HG03558 (cell line): ENCODE measurements around the gene CASTOR1.

Source experiments
- ATAC-seq: cut with Tn5 transposase; IDR thresholded peaks from one replicate; pipeline ENCODE4 v1.9.1; 2021; ENCODE audit warnings: moderate number of reproducible peaks; ENCODE audit not compliant: unreplicated experiment; ENCODE audit errors: extremely low read depth

The CASTOR1 gene

DNA sequence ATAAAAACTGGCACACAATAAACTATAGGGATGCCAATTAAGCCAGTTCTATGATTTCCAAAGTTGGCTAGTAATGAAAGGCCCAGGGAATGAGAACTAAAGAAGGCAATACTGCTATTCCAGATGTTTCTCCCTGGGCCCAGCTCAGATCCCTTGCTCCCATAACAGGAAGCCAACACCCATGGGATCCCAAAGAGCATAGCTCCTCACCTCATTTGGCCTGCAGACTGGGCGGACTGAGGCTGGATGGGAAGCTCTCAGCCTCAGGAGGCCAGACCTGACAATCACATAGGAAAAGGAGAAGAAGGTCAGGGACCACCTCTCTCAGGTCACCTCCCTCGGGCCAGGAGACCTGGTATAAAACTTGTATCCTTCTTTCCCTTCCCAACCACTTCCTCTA is 32.2 kb upstream of the CASTOR1 start:
- ATAC-seq, result no peak

DNA sequence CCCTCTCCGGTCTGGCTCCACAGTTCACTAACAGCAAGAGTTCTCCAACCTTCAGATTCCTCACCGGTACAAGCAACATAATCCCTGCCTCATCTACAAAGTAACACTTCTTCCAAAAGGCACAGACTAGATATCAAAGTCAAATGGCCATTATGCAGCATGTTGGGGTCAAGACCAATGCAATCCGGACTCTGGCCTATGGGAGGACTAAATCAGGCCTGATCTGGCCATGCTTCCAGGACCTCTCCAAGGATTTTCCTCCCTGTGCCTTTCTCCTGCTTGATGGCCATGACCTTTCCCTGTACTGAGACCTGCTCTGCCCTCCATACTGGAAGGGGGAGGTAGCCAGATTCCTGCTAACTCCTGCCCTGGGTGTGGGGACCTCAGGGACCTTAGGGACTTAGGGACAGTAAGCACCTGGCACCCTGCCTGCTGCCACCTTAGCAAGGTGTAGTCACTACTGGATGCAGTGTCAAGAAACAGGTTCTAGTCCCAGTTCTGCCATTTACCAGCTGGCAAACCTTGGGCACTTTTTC is 30.8 kb upstream of the CASTOR1 start:
- no peak for ATAC-seq

DNA sequence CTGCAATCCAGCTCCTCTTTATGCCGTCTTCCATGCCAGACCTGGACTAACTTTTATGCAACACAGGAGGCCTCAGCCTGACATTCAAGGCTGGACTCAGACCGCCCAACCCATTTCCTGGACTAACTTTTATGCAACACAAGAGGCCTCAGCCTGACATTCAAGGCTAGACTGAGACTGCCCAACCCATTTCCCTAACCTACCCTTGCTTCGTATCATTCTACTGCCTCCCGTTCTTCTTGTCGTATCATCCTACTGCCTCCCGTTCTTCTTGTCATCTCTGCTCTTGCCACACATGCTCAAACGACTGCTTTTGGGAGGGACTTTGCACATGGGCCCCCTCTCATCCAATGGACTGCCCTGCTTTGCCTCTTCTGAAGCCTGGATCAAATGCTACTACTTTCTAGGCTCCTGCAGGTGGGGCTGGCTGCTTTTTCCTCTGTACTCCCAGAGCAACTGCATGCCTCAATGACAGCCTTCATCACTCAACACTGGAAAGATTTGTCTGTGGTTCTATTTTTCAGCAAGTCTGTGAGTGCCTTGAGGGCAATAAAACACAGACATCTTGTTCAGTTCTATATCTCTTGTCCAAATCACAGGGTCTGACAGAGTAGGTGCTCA is 29.6 kb upstream of the CASTOR1 start:
- ATAC-seq, result no peak

DNA sequence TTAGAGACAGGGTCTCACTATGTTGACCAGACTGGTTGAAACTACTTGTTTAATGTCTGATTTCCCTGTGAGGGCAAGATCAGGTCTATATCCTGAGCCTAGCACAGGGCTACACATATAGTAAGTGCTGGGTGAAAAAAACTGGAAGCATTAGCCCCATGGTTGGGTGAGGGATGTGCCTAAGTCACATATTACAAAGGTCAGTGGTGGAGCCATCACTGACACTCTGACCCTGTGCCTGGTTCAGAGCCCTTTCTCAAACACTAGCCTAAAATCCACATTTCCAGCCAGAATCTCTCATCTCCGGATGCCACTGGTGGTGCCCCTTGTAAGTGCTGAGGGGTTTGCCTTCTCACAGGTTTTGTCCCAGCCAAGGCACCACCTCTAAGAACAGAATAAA is 28.5 kb upstream of the CASTOR1 start:
- ATAC-seq, result no peak

DNA sequence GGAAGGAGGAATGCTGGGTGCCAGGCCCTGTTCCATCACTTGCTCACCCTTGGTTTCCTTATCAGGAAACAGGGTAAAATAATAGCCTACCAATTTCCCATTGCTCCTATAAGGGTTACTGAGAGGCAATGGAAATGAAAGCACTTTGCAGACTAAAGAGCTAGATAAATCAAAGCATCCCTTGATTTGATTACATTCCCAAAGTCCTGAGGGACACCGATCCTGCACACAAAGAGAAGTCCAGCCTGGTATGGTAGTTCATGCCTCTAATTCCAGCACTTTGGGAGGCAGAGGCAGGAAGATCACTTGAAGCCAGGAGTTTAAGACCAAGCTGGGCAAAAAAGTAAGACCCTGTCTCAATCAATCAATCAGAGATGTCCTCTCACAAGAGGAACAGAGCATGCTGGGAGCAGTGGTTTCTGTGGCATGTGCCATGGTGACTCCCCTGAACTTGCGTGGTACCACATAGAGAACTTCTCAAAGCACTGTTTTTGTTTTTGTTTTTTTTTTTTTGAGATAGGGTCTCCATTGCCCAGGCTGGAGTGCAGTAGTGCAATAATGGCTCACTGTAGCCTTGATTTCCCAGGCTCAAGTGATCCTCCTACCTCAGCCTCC is 26.8 kb upstream of the CASTOR1 start:
- ATAC-seq, result no peak

DNA sequence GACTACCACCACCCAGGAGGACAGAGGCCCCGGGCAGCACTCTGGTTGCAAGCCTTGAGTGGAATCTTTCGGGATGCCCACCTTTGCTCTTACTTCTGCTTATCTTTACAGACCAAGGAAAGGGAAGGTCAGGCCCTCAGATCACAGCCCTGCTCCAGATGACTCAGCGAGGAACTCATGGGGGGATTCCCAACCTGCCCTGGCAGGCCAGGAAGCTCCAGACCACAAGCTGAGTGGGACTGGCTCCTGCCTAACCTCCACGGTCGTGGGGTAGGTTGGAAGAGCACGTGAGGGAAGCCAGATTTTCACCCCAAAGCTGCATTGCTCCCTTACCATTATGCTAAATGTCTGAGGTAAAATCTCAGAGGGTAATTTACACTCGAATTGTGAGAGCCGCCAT is 25.6 kb upstream of the CASTOR1 start:
- ATAC-seq, result no peak

DNA sequence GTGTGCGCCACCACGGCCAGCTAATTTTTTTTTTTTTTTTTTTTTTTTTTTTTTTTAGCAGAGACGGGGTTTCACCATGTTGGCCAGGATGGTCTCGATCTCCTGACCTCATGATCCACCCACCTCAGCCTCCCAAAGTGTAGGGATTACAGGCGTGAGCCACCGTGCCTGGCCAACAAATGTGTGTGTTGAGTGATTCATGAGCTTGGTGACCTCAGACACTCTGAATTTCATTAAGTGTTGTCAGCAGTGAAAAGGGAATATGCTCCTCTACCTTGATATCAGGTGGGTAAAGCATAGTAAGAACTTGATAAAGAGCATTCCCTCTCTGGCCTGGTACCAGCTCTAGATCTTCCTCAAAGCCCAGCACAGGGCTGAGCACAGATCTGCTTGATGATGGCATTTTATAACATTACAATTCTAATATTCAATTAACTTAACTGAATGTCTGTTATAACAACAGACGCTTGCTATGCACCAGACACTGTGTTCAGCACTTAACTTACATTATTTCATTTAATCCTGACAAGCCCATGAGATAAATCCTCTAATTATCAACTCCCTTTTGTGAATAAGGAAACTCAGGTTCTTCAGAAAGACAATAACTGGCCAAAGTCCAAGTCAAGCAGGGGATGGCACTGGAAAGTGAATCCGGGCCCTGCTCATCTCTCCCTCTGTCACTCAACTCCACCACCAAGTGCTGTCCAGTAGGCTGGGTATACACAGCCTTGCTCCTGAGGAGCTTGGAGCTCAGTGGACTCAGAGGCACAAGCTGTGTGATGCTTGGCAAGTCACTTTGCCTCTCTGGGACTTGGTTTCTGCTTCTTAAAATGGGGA is 24.4 kb upstream of the CASTOR1 start:
- ATAC-seq, result no peak

DNA sequence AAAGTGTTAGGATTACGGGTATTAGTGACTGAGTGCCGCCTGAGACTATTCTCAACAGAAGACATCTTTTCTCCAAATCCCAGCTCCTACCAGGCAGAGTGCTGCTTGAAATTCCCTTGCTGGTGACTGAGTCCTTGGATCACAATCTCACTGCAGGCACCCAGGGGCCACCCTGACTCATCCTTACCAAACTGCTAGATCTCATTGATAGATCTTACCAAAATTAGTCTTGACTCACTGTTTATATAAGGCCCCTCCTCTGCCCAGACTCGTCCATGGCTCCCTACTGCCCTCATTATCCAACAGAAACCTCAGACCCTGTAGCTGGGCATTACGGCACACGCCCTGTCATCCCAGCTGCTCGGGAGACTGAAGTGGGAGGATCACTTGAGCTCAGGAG is 22.7 kb upstream of the CASTOR1 start:
- no peak for ATAC-seq

DNA sequence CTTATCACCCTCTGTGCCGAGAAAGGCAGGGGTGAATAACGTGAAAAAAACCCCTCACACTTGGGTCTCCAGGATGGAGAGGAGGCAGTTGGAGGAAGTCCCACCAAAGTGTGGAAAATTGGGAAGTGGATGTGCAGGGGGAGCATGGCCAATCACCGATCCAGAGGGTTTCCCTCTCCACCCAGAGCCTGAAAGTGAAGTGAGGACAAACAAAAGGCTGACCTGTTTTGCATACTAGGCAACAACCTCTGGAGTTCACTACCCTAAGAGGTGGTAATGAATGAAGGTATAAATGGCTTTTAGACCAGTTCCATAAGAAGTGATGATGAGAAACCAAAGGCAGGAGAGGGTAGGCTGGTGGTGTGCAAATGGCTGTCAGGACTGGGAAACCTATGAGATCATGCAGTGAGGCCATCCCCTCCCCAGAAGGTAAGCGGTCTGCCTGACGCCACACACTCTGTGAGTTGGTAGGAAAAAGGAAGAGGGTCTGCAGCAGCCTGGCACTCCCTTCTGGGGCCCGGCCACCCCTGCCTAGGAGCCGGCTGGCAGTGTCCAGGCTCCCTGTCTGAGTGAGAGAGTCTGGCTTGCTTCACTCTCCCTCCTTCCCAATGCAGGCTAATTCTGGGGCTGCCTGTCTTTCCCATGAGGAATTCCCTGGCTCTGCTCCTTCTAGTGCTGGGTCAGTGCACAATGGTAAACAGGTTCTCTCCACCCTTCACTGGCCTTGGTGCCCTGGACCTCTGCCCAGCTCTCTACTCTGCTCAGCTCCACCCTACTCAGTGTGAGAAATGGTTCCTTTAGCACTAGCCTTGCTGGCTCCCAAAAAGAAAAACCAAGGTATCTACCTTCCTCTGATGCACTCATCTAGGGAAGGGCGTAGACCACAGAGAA is 21.8 kb upstream of the CASTOR1 start:
- ATAC-seq, result no peak

DNA sequence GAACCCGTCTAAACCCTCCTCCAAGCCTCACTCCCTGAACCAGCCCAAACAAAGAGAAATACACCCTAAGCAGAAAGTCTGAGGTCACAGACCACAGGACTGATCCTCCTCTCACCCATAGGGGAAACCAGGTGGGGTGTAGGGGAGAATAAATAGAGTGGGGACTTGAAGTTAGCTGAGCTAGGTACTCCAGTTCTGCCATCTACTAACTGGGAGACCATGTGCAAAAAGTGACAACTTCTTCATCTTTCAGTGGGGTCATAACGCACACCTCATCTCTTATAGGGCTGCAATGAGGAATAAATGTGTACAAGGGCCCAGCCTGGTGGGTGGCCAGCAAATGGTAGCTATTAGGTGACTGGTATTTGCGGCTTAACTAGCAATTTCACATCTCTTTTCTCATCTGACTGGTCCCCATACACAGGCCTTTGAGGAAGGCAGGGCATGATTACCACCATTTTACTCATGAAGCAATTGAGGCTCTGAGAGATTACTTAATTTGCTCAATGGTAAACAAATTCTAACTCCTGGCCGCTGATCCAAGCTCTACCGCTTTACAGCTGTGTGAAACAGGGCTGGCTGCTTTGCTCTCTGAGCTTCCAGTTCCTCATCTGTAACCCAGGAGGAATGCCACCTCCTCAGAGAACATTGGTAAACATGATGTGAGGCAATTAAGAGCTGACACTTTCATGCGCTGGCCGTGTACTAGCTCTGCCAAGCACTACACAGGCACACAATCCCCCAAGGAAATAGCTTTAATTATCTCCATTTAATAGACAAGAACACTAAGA is 20.8 kb upstream of the CASTOR1 start:
- ATAC-seq, result no peak

DNA sequence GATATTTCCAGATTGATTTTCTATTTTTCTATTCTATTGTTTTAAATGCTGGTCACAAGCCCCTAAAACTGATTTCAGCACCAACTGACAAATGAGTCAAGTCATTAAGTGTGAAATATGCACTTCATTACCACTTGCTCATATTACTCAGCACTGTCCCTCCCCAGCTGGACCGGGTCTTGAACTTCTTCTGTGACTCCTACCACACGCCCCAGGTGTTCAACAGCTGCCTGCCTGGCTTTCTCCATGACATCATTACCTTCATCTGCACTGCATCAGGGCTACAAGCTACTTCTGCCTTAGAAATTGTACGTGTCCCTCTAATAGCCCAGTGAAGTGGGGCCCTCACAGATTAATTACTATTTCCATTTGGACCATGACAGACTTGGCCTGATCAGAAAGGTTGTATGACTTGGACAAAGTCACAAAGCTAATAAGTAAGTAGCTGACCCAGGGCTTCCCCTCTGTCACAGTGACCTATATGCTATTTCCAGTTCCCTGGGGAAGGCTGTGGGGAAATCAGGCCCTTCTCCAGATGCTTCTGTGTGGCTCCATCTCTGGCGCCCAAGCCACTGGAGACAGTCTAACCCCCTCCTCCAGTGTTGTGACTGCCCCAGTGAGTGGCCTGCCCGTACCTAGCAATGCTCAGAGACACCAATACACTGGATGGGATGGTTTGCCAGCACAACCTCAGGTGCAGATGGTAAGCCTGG is 19.4 kb upstream of the CASTOR1 start:
- no peak for ATAC-seq

DNA sequence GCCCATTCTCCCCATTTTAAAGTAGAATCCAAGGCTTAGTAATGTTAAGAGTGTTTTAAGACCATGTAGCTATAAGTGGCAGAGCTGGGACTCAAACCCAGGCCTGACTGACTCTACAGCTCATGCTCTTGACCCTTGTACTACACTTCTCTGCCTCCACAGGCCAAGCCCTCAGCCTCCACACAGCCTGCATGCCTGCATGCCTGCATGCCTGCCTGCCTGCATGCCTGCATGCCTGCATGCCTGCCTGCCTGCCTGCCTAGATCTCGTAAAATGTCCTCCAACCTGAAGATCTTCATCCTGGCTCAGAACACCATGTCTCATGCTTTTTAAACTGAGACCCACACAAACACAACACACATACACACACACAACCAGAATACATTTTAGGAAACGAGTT is 18.8 kb upstream of the CASTOR1 start:
- no peak for ATAC-seq

DNA sequence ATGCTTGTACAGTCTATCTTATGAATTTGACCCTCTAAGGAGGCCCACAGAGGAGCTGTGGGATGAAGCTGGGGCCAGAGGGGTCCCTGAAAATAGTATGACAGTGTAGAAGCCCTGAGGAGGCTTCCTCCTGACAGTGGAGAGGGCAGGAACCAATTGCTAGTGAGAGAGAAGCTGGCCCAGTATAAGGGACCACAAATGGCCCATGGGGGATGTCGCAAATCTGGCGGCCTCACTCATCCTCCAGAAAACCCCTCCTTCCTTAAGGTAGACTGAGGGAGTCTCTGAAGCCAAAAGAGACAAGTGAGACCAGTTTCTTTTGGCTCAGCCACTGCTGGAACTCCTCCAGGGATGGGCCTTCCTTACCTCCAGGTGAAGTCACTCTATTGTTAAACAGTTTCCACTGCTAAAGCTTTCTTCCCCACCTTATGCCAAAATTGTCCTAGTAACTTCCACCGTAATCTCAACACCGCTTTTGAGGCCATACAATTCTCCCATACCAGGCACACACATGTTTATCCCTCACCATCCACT is 17.8 kb upstream of the CASTOR1 start:
- ATAC-seq, result no peak

DNA sequence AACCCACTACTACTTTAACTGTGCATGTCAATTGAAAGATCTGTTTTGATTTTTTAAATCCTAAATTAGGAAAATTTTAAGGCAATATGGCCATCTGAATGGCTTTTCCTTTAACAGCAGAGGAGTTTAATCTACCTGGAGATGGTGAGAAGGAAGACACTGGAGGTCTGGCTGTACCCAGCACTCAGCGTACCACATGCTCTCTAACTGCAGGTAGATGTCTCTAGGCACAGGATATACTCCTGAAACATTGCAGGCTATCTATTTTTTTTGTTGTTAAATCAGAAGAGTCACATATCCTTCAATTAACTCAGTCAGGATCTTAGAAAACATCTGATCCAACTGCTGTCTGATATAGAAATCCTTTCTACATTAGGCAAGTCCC is 17.3 kb upstream of the CASTOR1 start:
- ATAC-seq, result no peak

DNA sequence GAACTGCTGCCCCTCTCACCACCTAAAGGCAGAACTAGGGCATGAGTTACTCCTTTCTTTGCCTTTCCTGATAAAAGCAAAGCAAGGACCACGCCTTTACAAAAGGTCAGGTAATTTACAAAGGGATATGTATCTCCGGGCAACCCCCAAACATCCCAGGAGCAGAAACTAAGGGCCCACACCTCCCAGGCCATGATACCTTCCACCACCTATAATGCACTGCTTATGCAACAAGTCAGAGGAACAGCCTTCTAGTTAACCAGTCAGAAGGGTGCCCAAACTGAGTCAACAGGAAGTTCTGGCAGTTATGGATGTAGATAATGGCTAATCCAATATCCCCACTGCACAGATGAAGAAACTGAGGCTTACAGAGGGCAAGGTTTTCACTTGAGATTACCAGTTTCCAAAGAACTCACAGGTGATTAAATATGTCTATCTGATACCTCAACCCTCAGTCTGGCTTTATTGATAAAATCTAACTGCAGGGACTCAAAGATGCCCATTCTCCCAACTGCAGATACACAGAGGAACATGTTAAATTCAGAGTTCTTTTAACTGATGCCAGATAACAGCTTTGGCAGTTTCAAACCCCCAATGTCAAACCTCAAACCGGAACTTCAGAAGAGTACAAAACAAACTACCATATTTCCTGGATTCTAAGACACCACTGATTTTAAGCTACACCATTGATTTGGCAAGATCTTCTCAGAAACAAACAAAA is 16.8 kb upstream of the CASTOR1 start:
- no peak for ATAC-seq

DNA sequence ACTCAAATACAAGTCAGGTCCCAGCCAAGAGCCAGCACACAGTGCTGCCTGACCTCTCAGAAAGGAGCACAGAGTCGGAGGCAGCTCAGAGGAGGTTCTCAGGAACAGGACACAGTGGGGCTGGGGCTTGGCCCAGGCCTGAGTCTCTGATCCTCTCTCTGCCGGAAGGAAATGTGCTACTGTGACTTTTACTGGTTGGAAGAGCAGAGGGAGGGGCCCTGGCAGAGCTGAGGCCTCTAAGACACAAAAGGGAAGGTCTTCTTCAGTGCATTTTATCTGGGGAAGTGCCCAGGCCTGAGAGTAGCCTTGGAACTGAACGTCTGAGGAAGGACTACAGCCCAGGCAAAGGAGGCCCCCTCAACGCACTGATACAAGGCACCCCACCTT is 16.2 kb upstream of the CASTOR1 start:
- ATAC-seq, result no peak

DNA sequence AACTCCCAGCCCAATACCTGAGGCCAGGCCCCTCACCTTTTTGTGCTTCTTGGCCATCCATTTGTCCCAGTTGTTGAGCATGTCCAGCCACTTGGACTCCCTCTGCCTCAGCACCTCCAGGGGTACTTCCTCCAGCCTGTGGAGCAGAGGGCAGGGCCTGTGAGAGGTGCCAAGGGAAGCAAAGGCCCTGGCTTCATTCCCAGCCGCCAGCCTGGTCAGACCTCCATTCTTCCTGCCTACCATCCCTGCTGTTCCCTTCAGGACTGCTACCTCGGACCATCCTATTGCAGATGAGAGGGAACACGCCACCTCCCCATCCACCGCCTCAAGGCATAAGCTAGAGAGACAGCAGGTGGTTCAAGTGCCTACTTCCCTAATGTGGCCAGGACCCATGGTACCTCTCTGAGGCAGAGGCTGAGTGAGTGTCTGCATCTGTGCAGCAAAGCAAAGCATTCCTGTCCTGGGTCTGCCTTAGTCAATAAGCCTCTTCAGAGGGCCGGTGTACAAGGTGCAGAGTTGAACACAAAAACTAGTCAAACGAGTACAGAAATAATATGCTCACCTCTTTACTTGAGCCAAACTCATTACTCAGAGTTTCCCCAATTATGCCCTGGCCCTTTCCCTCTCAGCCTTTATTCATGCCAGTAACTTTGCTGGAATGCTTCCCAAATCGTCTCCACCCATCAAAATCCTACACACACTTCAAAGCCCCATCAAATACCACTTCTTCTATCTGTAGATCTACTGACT is 15.4 kb upstream of the CASTOR1 start:
- no peak for ATAC-seq

DNA sequence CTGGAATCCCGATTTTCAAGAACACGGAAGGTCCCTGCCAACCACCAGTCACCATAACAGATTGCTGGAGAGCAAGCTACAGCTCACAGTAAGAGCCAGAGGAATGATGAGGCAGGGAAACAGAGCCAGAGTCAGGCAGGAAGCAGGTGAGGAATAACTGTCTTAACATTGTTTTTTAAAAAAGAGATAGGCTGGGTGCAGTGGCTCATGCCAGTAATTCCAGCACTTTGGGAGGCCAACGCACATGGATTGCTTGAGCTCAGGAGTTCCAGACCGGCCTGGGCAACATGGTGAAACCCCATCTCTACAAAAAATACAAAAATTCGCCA is 13.5 kb upstream of the CASTOR1 start:
- ATAC-seq, result no peak
